ENCODE results near the gene DLGAP1.
"Not testable (repeated sequence)": the region's sequence is repeated elsewhere in the genome, so short reads cannot be mapped to it uniquely, and the experiment has no call there.

The DLGAP1 gene

DNA sequence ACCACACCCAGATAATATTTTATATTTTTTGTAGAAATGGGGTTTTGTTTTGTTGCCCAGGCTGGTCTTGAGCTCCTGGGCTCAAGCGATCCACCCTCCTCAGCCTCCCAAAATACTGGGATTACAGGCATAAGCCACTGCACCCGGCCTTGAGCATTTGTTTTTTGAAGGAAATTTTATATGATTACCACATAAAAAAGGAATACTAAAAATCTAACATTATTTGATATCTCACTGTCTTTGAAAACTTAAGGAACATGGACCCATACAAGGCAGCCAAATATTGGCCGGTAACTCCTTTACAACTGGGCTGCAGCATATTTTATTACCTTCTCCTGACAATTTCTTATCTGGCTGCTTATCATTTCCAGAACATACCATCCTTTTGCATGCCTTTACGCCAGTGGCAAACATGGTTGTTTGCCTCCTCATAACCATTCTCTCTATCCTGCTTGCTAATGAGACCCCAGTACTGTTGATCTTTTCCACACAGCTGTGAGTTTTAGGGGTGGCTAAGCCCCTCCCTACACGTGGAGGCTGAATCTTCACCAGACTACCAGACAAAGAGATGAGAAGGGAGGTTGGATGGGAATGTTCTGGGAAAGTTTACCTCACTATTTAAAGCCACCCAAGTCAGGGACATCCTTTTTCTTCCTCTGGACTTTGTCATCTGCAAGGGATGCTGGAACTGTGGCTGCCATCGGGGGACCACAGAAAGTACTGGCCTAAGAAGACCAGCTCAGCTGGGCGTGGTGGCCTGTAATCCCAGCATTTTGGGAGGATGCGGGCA lies 847.6 kb downstream of the DLGAP1 start:
- H3K27me3 ChIP-seq (replicated peaks; ENCODE audit: control insufficient read depth, insufficient read depth, low read length, poor library complexity, severe bottlenecking), result no peaks in the 10 kb centered on the region
- H3K36me3 ChIP-seq (ENCODE audit: control insufficient read depth, insufficient read depth, low read length), result no peaks in the 10 kb centered on the region
- peaks cover 25% of the 10 kb centered on the region for H3K4me1 ChIP-seq (ENCODE audit: control insufficient read depth, insufficient read depth, low read length, poor library complexity, severe bottlenecking)
- no peak overlapping the region for H3K27ac ChIP-seq (ENCODE audit: insufficient read depth, low read length, poor library complexity, severe bottlenecking)
- DNase-seq, result no peak
- H3K9me3 ChIP-seq (ENCODE audit: control insufficient read depth, low read length), result no peaks in the 10 kb centered on the region
- H3K4me3 ChIP-seq (ENCODE audit: insufficient read depth, low read depth, low read length, poor library complexity, severe bottlenecking), result no peak overlapping the region

DNA sequence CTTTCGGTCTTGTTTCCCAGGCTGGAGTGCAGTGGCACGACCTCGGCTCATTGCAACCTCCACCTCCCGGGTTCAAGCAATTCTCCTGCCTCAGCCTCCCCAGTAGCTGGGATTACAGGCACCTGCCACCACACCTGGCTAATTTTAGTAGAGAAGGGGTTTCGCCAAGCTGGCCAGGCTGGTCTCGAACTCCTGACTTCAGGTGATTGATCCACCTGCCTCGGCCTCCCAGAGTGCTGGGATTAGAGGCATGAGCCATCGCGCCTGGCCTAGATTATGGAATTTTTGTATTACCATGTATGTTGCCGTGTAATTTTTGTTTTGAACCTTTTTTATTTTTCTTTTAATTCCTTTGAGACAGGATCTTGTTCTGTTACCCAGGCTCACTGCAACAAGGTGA lies 848.2 kb downstream of the DLGAP1 start:
- not testable (repeated sequence) for H3K27ac ChIP-seq (ENCODE audit: insufficient read depth, low read length, poor library complexity, severe bottlenecking); H3K27me3 ChIP-seq (replicated peaks; ENCODE audit: control insufficient read depth, insufficient read depth, low read length, poor library complexity, severe bottlenecking); DNase-seq; H3K36me3 ChIP-seq (ENCODE audit: control insufficient read depth, insufficient read depth, low read length); H3K9me3 ChIP-seq (ENCODE audit: control insufficient read depth, low read length); H3K4me3 ChIP-seq (ENCODE audit: insufficient read depth, low read depth, low read length, poor library complexity, severe bottlenecking)
- H3K4me1 ChIP-seq (ENCODE audit: control insufficient read depth, insufficient read depth, low read length, poor library complexity, severe bottlenecking), result peaks cover 25% of the 10 kb centered on the region

DNA sequence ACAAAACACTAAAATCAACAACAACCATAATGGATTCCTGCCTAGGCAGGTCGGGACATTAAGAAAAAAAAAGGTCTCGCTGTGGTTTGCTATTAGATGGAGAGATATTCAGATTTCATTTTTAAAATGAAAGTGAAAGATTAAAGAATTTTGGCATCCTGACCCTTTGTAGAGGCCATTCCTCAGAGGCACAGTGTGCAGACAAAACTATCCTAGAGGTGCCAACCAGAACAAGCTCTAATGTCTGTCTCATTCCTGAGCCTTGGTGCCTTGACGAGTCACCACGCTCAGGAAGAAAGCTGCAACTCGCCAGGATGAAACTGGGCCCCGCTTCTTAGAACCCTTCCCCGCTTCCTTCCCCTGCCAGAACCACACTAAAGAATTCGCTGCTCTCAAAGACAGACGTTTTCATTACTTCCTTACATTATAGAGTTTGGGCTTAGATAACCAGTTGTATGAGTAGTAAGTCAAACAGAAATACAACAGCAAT lies 849.1 kb downstream of the DLGAP1 start:
- no peaks in the 10 kb centered on the region for H3K27me3 ChIP-seq (replicated peaks; ENCODE audit: control insufficient read depth, insufficient read depth, low read length, poor library complexity, severe bottlenecking)
- H3K36me3 ChIP-seq (ENCODE audit: control insufficient read depth, insufficient read depth, low read length), result no peaks in the 10 kb centered on the region
- H3K9me3 ChIP-seq (ENCODE audit: control insufficient read depth, low read length), result no peaks in the 10 kb centered on the region
- H3K27ac ChIP-seq (ENCODE audit: insufficient read depth, low read length, poor library complexity, severe bottlenecking), result peak overlapping the region; percentile 50
- H3K4me3 ChIP-seq (ENCODE audit: insufficient read depth, low read depth, low read length, poor library complexity, severe bottlenecking), result peak overlapping the region; percentile 42
- peaks cover 25% of the 10 kb centered on the region for H3K4me1 ChIP-seq (ENCODE audit: control insufficient read depth, insufficient read depth, low read length, poor library complexity, severe bottlenecking)
- peak; percentile 17 to 42 (median 17) for DNase-seq

DNA sequence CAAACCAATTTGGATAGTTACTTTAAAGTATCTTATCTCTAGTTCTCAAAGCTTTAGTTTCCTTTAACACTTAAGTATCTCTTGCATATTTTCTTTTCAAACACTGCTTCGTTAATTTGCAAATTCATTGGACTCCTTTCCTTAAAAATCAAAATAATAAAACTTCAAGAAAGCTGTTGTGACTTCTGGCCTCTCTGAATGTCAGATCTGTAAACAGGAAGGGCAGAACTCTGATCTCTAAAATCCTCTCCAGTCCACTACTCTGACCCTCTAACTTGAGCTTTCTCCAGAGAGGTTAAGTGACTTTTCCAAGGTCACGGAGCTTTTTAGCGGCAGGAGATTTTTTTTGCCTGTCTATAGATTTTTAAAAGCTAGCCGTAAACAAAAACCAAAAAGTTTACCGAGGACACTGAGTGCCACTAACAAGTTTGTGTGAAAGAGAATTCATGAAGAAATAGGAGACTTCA lies 849.6 kb downstream of the DLGAP1 start:
- Histone ChIP-seq H3K36me3 (ENCODE audit: control insufficient read depth, insufficient read depth, low read length) (no peaks in the 10 kb centered on the region), H3K4me1 (ENCODE audit: control insufficient read depth, insufficient read depth, low read length, poor library complexity, severe bottlenecking) (peaks cover 25% of the 10 kb centered on the region), H3K9me3 (ENCODE audit: control insufficient read depth, low read length) (no peaks in the 10 kb centered on the region), H3K4me3 (ENCODE audit: insufficient read depth, low read depth, low read length, poor library complexity, severe bottlenecking) (peak overlapping the region; percentile 42), H3K27ac (ENCODE audit: insufficient read depth, low read length, poor library complexity, severe bottlenecking) (peak overlapping the region; percentile 50), H3K27me3 (replicated peaks; ENCODE audit: control insufficient read depth, insufficient read depth, low read length, poor library complexity, severe bottlenecking) (no peaks in the 10 kb centered on the region)
- DNase-seq, result no peak

DNA sequence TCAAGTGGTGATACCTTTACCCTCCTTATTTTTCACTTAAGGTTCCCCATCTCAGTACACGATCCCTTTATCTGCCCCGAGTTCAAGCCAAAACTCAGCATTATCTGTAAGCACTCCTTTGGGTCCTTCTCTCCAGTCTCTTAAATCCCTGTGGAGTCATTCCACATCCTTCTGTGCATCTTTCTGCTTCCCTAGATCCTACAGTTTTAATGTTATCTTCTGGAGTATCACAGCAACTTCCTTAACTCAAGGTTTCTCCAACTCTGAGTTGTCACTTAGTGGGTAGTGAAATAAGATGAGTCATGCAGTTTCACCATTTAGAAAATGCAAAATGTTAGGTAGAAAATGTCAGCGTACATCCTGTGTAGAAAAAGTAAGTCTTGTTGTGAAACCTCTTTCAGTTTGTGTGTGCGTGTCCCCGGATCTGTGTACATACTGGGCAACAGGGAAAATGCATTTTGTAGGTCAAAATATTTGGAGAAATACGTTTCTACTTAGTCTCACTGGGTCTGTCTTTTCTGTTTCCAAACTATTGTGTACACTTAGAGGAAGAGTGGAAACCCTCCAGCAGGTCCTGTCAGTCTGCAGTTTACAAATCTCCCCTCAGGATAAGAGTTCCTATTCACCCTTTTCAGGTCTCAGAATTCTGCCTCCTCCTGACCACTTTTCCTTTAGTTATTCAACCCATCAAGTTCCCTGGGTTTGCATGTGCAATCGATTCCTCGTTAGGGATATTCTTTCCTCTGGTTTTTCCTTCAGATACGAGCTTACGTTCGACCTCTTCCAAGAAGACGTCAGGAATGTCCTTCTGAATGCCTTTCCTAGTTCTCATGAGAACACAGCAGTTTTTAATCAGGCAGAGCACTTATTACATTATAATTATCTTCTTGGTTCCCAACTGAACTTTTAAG lies 850.4 kb downstream of the DLGAP1 start:
- H3K36me3 ChIP-seq (ENCODE audit: control insufficient read depth, insufficient read depth, low read length), result no peaks in the 10 kb centered on the region
- no peaks in the 10 kb centered on the region for H3K27me3 ChIP-seq (replicated peaks; ENCODE audit: control insufficient read depth, insufficient read depth, low read length, poor library complexity, severe bottlenecking)
- DNase-seq, result no peak
- peaks cover 25% of the 10 kb centered on the region for H3K4me1 ChIP-seq (ENCODE audit: control insufficient read depth, insufficient read depth, low read length, poor library complexity, severe bottlenecking)
- H3K27ac ChIP-seq (ENCODE audit: insufficient read depth, low read length, poor library complexity, severe bottlenecking), result peak overlapping the region; percentile 50
- H3K4me3 ChIP-seq (ENCODE audit: insufficient read depth, low read depth, low read length, poor library complexity, severe bottlenecking), result peak overlapping the region; percentile 42
- H3K9me3 ChIP-seq (ENCODE audit: control insufficient read depth, low read length), result no peaks in the 10 kb centered on the region

DNA sequence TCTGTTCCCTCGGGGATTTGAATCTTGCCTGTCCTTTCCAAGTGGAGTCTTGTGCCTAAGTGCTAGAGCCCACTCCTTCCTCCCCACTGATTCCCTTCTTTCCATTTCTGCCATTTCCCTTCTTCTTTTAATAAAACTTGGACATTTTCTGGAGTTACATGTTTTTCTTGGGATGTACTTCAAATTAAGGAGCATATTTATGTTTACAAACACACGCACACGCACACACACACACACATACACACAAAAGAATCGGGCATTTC lies 850.9 kb downstream of the DLGAP1 start:
- H3K4me1 ChIP-seq (ENCODE audit: control insufficient read depth, insufficient read depth, low read length, poor library complexity, severe bottlenecking), result peaks cover 25% of the 10 kb centered on the region

DNA sequence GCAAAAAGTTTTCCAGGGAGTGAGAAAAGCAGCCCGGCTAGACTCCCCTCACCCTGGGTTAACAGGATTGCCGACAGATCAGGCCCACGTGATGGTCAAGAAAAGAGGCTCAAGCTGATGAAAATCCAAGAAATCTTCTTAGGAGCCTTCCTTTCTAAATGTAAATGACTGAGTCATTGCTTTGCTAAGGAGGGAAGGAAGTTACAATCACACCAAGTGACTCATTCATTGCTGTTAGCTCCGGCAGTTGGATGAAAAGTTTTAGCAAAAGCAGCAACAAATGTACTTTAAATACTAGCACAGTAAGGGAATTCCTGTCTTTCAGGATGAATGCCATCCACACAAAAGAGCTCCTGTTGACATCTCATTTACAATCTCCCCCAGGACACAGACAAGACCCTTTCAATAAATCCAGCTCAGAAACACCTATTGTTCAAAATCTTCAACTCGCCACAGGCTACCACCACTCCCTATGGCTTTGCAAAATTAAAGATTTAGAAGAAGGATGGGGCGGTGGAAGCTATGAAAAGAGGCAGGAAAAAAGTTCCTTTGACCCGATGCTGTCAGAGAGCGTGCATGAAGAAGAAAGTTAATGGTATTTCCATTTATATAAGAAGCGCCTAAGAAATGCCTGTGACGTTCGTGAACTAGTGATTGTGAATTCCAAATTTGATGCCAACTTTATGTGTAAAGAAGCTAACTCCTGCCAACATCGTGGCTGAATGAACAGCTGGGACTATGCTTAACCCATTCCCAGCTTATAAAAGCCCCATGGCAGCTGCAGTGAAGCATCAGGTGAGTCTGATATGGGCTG lies 851.5 kb downstream of the DLGAP1 start:
- no peak for DNase-seq
- peak overlapping the region; percentile 49 for H3K4me3 ChIP-seq (ENCODE audit: insufficient read depth, low read depth, low read length, poor library complexity, severe bottlenecking)
- no peaks in the 10 kb centered on the region for H3K27me3 ChIP-seq (replicated peaks; ENCODE audit: control insufficient read depth, insufficient read depth, low read length, poor library complexity, severe bottlenecking)
- no peaks in the 10 kb centered on the region for H3K9me3 ChIP-seq (ENCODE audit: control insufficient read depth, low read length)
- peaks cover 28% of the 10 kb centered on the region for H3K4me1 ChIP-seq (ENCODE audit: control insufficient read depth, insufficient read depth, low read length, poor library complexity, severe bottlenecking)
- peak overlapping the region; percentile 50 for H3K27ac ChIP-seq (ENCODE audit: insufficient read depth, low read length, poor library complexity, severe bottlenecking)
- no peaks in the 10 kb centered on the region for H3K36me3 ChIP-seq (ENCODE audit: control insufficient read depth, insufficient read depth, low read length)

More for the DNA sequence above, 850.9 kb downstream of the DLGAP1 start:
- H3K36me3 ChIP-seq (ENCODE audit: control insufficient read depth, insufficient read depth, low read length), result no peaks in the 10 kb centered on the region
- H3K27me3 ChIP-seq (replicated peaks; ENCODE audit: control insufficient read depth, insufficient read depth, low read length, poor library complexity, severe bottlenecking), result no peaks in the 10 kb centered on the region
- H3K9me3 ChIP-seq (ENCODE audit: control insufficient read depth, low read length), result no peaks in the 10 kb centered on the region
- no peak for DNase-seq
- H3K27ac ChIP-seq (ENCODE audit: insufficient read depth, low read length, poor library complexity, severe bottlenecking), result peak overlapping the region; percentile 50
- H3K4me3 ChIP-seq (ENCODE audit: insufficient read depth, low read depth, low read length, poor library complexity, severe bottlenecking), result peak overlapping the region; percentile 42

DNA sequence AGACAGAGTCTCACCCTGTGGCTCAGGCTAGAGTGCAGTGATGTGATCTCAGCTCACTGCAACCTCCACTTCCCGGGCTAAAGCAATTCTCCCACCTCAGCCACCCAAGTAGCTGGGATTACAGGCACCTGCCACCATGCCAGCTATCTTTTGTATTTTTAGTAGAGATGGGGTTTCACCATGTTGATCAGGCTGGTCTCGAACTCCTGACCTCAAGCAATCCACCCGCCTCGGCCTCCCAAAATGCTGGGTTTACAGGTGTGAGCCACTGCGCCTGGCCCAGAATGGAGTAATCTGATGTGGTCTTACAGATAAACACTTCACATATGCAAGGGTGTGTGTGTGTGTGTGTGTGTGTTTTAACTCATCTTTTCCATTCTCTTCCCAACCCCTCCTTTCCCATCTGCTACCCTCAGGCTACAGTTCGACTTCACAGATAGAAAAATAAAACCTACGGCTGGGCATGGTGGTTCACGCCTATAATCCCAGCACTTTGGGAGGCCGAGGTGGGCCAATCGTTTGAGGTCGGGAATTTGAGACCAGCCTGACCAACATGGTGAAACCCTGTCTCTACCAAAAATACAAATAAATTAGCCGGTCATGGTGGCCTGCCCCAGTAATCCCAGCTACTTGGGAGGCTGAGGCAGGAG lies 853.9 kb downstream of the DLGAP1 start:
- H3K27me3 ChIP-seq (replicated peaks; ENCODE audit: control insufficient read depth, insufficient read depth, low read length, poor library complexity, severe bottlenecking); H3K9me3 ChIP-seq (ENCODE audit: control insufficient read depth, low read length); H3K36me3 ChIP-seq (ENCODE audit: control insufficient read depth, insufficient read depth, low read length); H3K4me3 ChIP-seq (ENCODE audit: insufficient read depth, low read depth, low read length, poor library complexity, severe bottlenecking); DNase-seq; H3K27ac ChIP-seq (ENCODE audit: insufficient read depth, low read length, poor library complexity, severe bottlenecking): not testable (repeated sequence)
- peaks cover 38% of the 10 kb centered on the region for H3K4me1 ChIP-seq (ENCODE audit: control insufficient read depth, insufficient read depth, low read length, poor library complexity, severe bottlenecking)

DNA sequence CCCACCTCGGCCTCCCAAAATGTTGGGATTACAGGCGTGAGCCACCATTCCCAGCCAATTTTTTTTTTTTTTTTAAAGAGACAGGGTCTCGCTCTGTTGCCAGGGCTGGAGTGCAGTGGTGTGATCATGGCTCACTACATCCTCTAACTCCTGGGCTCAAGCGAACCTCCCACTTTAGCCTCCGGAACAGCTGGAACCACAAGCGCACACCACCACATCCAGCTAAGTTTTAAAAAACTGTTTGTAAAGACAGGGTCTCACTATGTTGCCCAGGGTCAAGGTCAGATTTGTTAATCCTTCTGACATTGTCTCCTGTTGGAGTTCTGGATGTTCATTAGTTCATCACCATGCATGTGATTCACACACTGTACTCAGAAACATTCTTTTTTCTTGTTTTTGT lies 855.2 kb downstream of the DLGAP1 start:
- Histone ChIP-seq H3K27me3 (replicated peaks; ENCODE audit: control insufficient read depth, insufficient read depth, low read length, poor library complexity, severe bottlenecking) (no peaks in the 10 kb centered on the region), H3K4me3 (ENCODE audit: insufficient read depth, low read depth, low read length, poor library complexity, severe bottlenecking) (no peak overlapping the region), H3K9me3 (ENCODE audit: control insufficient read depth, low read length) (no peaks in the 10 kb centered on the region), H3K27ac (ENCODE audit: insufficient read depth, low read length, poor library complexity, severe bottlenecking) (no peak overlapping the region), H3K36me3 (ENCODE audit: control insufficient read depth, insufficient read depth, low read length) (no peaks in the 10 kb centered on the region), H3K4me1 (ENCODE audit: control insufficient read depth, insufficient read depth, low read length, poor library complexity, severe bottlenecking) (peaks cover 43% of the 10 kb centered on the region)
- DNase-seq, result no peak

All from effector memory CD4-positive, alpha-beta T cell (primary cell).